ENCODE results near the gene IL21. TPM values are rescaled to one million over a fixed set of nuclear protein-coding genes. Genes with fewer than 3 reads are reported as not detected.

The IL21 gene
- total RNA-seq, 1 experiment from 2014 or later: not detected

DNA sequence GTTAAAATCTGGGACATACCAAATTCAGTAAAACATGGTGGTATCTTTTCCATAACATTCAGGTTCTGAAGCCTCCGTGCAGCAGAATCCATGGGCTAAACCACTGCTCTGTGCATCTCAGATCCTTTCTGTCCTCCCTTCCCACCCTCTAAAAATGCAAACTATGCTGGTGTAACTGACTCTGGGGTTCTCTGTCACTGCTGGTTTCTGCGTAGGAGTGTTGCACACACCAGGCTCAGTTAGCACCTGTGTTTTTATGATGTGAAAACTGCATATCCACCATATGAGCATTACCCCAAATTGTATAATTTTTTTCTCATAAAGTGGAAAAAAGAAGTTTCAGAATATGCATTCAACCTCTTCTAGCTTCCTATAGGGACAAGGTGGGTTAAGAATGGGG, 22.4 kb upstream of the IL21 start:
- H3K36me3 ChIP-seq (ENCODE audit: control insufficient read depth, insufficient read depth, low read length): no peaks in the 10 kb centered on the region
- no TSS peak for BruUV-seq (replicated peaks)
- no peak for DNase-seq (ENCODE audit: low read depth, low spot score)

DNA sequence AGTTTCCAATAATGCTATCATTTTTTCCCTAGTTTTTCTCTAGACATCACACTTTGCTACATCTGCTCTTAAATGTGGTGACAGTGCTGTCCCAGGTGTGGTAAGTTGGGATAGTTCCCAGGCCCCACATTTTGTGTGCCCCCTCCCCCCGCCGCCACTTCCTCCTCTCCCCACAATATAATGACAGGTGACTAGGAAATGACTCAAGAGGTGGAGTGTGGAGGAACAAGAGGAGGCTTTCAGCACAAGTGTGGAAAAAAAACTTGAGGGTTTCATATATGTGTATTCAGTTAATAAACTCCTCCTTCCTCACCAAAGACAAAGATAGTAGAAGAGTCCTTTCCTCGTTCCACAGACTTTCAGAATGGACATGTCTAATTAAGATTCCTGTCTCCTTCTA, 18.3 kb upstream of the IL21 start:
- no peak for DNase-seq (ENCODE audit: low read depth, low spot score)
- no peak for TF ChIP-seq TCF7L2 (IDR thresholded peaks at IDR 0.05; ENCODE audit: low read depth, low read length)
- no TSS peak for BruUV-seq (replicated peaks)
- in situ Hi-C loops (cut with HindIII; ENCODE audit: low pct_unique_long_range_greater_than_20kb, low sequenced_read_pairs) (no loop called here), intact Hi-C loops (cut with micrococcal nuclease; ENCODE audit: unreplicated experiment) (no loop called here)
- Histone ChIP-seq H3K4me3 (ENCODE audit: low read depth in 2 of 2, low read length in 2 of 2) (no peak overlapping the region), H3K9me3 (ENCODE audit: control insufficient read depth, insufficient read depth, low read depth, low read length) (no peaks in the 10 kb centered on the region), H3K4me1 (ENCODE audit: control insufficient read depth, insufficient read depth, low read length) (no peaks in the 10 kb centered on the region), H3K27me3 (ENCODE audit: control insufficient read depth, insufficient read depth, low read length) (no peaks in the 10 kb centered on the region), H3K36me3 (ENCODE audit: control insufficient read depth, insufficient read depth, low read length) (no peaks in the 10 kb centered on the region), H3K27ac (ENCODE audit: low read length) (no peak overlapping the region)
- no peak for ATAC-seq
- ChIA-PET CTCF (interaction anchor here (0.6 to 0.9 kb wide), 2 partner anchors 8 to 37 kb away, joined by 3 to 6 read pairs; no protein-coding TSS in a partner anchor), POLR2A (no interaction called here)

More for the DNA sequence above, 22.4 kb upstream of the IL21 start:
- POLR2A ChIA-PET: interaction anchor here (0.6 kb wide), 1 partner anchor 132 kb away, joined by 3 read pairs; no protein-coding TSS in a partner anchor
- TF ChIP-seq POLR2AphosphoS5 (IDR thresholded peaks at IDR 0.05; ENCODE audit: low read depth, low read length): no peak
- no peak for TF ChIP-seq SIN3A (IDR thresholded peaks at IDR 0.05; ENCODE audit: borderline replicate concordance, insufficient read depth, low read depth, low read length)
- TF ChIP-seq, protein P1, sequence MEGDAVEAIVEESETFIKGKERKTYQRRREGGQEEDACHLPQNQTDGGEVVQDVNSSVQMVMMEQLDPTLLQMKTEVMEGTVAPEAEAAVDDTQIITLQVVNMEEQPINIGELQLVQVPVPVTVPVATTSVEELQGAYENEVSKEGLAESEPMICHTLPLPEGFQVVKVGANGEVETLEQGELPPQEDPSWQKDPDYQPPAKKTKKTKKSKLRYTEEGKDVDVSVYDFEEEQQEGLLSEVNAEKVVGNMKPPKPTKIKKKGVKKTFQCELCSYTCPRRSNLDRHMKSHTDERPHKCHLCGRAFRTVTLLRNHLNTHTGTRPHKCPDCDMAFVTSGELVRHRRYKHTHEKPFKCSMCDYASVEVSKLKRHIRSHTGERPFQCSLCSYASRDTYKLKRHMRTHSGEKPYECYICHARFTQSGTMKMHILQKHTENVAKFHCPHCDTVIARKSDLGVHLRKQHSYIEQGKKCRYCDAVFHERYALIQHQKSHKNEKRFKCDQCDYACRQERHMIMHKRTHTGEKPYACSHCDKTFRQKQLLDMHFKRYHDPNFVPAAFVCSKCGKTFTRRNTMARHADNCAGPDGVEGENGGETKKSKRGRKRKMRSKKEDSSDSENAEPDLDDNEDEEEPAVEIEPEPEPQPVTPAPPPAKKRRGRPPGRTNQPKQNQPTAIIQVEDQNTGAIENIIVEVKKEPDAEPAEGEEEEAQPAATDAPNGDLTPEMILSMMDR (IDR thresholded peaks at IDR 0.05): no peak
- TF ChIP-seq, protein P2, sequence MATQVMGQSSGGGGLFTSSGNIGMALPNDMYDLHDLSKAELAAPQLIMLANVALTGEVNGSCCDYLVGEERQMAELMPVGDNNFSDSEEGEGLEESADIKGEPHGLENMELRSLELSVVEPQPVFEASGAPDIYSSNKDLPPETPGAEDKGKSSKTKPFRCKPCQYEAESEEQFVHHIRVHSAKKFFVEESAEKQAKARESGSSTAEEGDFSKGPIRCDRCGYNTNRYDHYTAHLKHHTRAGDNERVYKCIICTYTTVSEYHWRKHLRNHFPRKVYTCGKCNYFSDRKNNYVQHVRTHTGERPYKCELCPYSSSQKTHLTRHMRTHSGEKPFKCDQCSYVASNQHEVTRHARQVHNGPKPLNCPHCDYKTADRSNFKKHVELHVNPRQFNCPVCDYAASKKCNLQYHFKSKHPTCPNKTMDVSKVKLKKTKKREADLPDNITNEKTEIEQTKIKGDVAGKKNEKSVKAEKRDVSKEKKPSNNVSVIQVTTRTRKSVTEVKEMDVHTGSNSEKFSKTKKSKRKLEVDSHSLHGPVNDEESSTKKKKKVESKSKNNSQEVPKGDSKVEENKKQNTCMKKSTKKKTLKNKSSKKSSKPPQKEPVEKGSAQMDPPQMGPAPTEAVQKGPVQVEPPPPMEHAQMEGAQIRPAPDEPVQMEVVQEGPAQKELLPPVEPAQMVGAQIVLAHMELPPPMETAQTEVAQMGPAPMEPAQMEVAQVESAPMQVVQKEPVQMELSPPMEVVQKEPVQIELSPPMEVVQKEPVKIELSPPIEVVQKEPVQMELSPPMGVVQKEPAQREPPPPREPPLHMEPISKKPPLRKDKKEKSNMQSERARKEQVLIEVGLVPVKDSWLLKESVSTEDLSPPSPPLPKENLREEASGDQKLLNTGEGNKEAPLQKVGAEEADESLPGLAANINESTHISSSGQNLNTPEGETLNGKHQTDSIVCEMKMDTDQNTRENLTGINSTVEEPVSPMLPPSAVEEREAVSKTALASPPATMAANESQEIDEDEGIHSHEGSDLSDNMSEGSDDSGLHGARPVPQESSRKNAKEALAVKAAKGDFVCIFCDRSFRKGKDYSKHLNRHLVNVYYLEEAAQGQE (IDR thresholded peaks at IDR 0.05; ENCODE audit: insufficient read depth in 1 of 2, low read depth in 2 of 2, low read length in 1 of 2): no peak
- Histone ChIP-seq H3K9me3 (ENCODE audit: control insufficient read depth, insufficient read depth, low read depth, low read length) (no peaks in the 10 kb centered on the region), H3K27me3 (ENCODE audit: control insufficient read depth, insufficient read depth, low read length) (no peaks in the 10 kb centered on the region), H3K27ac (ENCODE audit: low read length) (no peak overlapping the region), H3K4me1 (ENCODE audit: control insufficient read depth, insufficient read depth, low read length) (no peaks in the 10 kb centered on the region), H3K4me3 (ENCODE audit: low read depth in 2 of 2, low read length in 2 of 2) (no peak overlapping the region)
- in situ Hi-C loops (cut with HindIII; ENCODE audit: low pct_unique_long_range_greater_than_20kb, low sequenced_read_pairs) (no loop called here), intact Hi-C loops (cut with micrococcal nuclease; ENCODE audit: unreplicated experiment) (no loop called here)
- CTCF ChIA-PET: no interaction called here
- no peak for ATAC-seq

DNA sequence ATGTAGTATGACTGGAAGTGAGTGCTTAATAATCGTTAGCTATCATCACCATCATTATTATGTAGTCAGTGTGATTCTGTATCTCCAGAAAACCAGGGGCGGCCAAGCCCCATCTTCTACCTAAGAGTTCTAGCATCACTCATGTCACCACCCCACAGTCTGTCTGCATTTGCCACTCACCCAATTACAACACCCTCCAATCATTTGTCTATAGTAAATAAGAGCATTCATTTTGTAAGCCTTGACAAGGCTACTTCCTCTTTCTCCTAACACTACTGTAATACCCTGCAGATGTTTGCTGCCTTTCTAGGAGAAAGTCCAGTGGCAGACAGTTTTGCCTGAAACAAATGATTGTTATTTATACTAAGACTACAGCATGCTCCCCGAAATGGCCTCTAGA, 15.8 kb upstream of the IL21 start:
- no peak overlapping the region for H3K27ac ChIP-seq (ENCODE audit: low read length)
- H3K4me1 ChIP-seq (ENCODE audit: control insufficient read depth, insufficient read depth, low read length): no peaks in the 10 kb centered on the region
- ATAC-seq (no peak), DNase-seq (ENCODE audit: low read depth, low spot score) (no peak)
- intact Hi-C loops (cut with micrococcal nuclease; ENCODE audit: unreplicated experiment) (no loop called here), in situ Hi-C loops (cut with HindIII; ENCODE audit: low pct_unique_long_range_greater_than_20kb, low sequenced_read_pairs) (no loop called here)
- ChIA-PET POLR2A (no interaction called here), CTCF (no interaction called here)
- TF ChIP-seq TCF7L2 (IDR thresholded peaks at IDR 0.05; ENCODE audit: low read depth, low read length) (no peak), POLR2AphosphoS5 (IDR thresholded peaks at IDR 0.05; ENCODE audit: low read depth, low read length) (no peak), SIN3A (IDR thresholded peaks at IDR 0.05; ENCODE audit: borderline replicate concordance, insufficient read depth, low read depth, low read length) (no peak)
- TF ChIP-seq, protein P1 (IDR thresholded peaks at IDR 0.05): no peak
- TF ChIP-seq, protein P2 (IDR thresholded peaks at IDR 0.05; ENCODE audit: insufficient read depth in 1 of 2, low read depth in 2 of 2, low read length in 1 of 2): no peak
- no peak overlapping the region for H3K4me3 ChIP-seq (ENCODE audit: low read depth in 2 of 2, low read length in 2 of 2)
- H3K36me3 ChIP-seq (ENCODE audit: control insufficient read depth, insufficient read depth, low read length): no peaks in the 10 kb centered on the region
- H3K27me3 ChIP-seq (ENCODE audit: control insufficient read depth, insufficient read depth, low read length): no peaks in the 10 kb centered on the region
- no peaks in the 10 kb centered on the region for H3K9me3 ChIP-seq (ENCODE audit: control insufficient read depth, insufficient read depth, low read depth, low read length)
- no TSS peak for BruUV-seq (replicated peaks)
